IPS DF 6.9 (cell line): ENCODE measurements around the gene MGST3.
A peak's percentile ranks its signal among the peaks of the same experiment; 100 is the strongest.

Source experiments
- DNase-seq: peaks from one replicate; pipeline ENCODE4 v3.0.0-alpha.2; 2013; ENCODE audit warnings: low read depth, low spot score
- H3K27ac ChIP-seq: one replicate; pipeline ENCODE4 v1.5.1; 2013; ENCODE audit warnings: low read length, control low read depth
- H3K27me3 ChIP-seq: 2 replicates; pipeline ENCODE4 v1.6.1; 2013; ENCODE audit warnings: mild to moderate bottlenecking, low read length; ENCODE audit not compliant: control insufficient read depth, insufficient read depth
- H3K36me3 ChIP-seq: 2 replicates; pipeline ENCODE4 v1.6.1; 2013; ENCODE audit warnings: low read length; ENCODE audit not compliant: control insufficient read depth, insufficient read depth
- H3K4me1 ChIP-seq: 2 replicates; pipeline ENCODE4 v1.6.1; 2013; ENCODE audit warnings: low read length; ENCODE audit not compliant: control insufficient read depth, insufficient read depth
- H3K4me3 ChIP-seq: 2 replicates; pipeline ENCODE4 v1.5.1; 2013; ENCODE audit warnings: mild to moderate bottlenecking, low read length
- H3K9me3 ChIP-seq: 2 replicates; pipeline ENCODE4 v1.6.1; 2013; ENCODE audit warnings: low read length, inconsistent platforms; ENCODE audit not compliant: control insufficient read depth, insufficient read depth
- WGBS: extraction: QIAGEN DNeasy Blood & Tissue Kit; methylation state at CpG from one replicate; pipeline ENCODE4 v1.1.7; 2013; ENCODE audit warnings: mixed read lengths, missing lambda C conversion rate; ENCODE audit not compliant: insufficient read length, insufficient coverage; 5-methylcytosine and 5-hydroxymethylcytosine counted together

MGST3 gene

GRCh38 chr1:165628147-165628822 is 2.7 kb upstream of the MGST3 start:
- H3K36me3 ChIP-seq: no peaks in the 10 kb centered on the region
- DNase-seq: no peak
- WGBS: no CpG with 5 or more reads among the region's 6 CpGs
- H3K27me3 ChIP-seq: no peaks in the 10 kb centered on the region
- H3K4me1 ChIP-seq: no peaks in the 10 kb centered on the region
- H3K27ac ChIP-seq: no peak overlapping the region
- no peaks in the 10 kb centered on the region for H3K9me3 ChIP-seq
- no peak overlapping the region for H3K4me3 ChIP-seq

DNA sequence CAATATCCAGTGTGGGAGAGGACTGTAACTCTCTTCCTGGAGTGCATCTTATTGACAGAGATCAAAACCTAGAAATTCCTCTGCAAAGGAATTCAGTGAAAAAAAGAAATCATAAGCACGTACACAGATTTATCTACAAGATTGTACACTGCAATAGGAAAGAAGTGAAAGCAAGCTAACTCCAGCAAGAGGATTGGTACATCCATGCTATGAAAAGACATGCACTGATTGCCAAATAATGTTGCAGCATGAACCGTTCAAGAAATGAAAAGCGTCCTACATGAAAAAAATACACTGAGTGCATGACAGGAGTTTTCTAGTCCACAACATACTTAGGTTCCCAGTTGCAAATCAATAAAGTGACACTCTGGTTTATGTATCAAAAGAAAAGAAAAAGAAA is 1.9 kb upstream of the MGST3 start:
- H3K27ac ChIP-seq: no peak overlapping the region
- no peaks in the 10 kb centered on the region for H3K27me3 ChIP-seq
- no CpG with 5 or more reads among the region's 3 CpGs for WGBS
- no peaks in the 10 kb centered on the region for H3K36me3 ChIP-seq
- H3K9me3 ChIP-seq: no peaks in the 10 kb centered on the region
- H3K4me3 ChIP-seq: no peak overlapping the region
- no peaks in the 10 kb centered on the region for H3K4me1 ChIP-seq
- no peak for DNase-seq

DNA sequence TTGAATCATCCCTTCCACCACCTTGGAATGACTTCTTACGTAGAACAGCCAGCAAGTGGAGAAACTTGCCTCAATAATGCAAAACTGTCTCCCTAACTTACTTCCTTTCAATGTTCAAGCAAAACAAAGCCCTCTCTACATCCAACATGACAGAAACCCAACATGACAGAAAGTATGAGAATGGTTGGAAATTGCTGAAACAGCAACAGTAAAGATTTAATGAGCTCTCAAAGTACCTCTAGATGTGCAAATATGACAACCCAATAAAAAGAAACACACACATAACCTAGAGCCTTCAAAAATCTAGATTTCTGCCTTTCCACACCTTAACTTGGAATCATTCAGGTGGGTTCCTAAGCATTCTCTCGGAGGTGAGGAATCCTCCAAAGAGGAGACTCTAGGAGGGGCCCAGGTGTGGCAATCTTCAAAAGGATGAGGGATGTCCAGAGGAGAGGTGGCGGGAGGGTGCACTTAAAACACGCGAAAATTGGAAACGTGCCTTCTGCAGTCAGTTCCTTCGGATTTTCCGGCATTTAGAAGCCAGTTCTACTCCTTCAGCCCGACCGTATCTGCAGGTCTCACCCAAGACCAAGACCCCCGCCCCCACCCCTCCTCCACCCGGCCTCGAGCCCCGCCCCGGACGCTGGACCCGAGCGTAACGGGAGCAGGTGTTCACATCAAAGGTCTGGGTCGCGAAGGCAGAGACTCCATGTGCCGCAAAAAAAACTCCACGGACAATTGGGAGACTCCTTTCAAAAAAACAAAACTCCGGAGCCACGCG is 996 bp upstream of the MGST3 start:
- H3K36me3 ChIP-seq: no peaks in the 10 kb centered on the region
- no peaks in the 10 kb centered on the region; the same call in 1 of the 2 replicates for H3K4me1 ChIP-seq
- no peak overlapping the region for H3K27ac ChIP-seq
- no peaks in the 10 kb centered on the region for H3K27me3 ChIP-seq
- H3K4me3 ChIP-seq: peak overlapping the region; percentile 63
- H3K9me3 ChIP-seq: no peaks in the 10 kb centered on the region
- no CpG with 5 or more reads among the region's 26 CpGs for WGBS
- DNase-seq: no peak

DNA sequence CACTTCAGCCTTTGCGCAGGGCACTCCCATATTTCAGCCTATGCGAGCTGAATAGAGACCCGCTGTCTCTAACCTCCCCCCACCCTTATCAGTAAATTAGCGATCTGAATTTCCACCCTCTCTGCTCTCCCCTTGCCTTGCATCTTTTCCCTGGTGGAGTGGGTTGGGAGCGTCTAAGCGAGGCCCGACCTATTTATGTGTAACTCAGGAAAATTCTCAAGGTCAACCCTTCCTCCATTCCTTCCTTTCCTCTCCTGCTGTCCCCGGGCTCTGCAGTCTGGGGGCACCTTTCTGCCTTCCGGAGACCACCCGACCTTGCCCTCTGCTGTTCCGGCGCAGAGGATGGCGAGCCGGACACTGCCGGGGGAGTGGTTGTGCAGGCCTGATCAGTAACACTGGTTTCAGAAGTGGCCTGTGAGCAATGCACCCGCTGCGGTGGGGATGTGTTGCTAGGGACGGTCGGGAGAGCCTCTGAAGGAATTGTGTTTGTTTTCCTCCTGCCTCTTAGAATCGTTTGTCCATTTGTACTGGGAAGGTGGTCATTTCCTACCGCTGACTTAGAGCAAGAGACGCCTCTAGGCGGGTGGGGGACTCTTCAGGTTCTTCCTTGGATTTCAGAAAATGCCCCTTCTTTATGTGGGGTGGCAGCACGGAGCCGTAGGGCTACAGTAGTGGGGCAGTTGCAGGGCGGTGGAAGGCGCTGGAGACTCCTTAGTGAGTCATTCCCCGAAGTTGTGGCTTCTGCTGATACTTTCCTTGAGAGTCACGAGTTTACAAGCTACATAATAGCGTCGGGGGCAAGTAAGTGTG is 513 bp downstream of the MGST3 start:
- no peak for DNase-seq
- peak overlapping the region; percentile 63; the same call in 1 of the 2 replicates for H3K4me3 ChIP-seq
- WGBS: no CpG with 5 or more reads among the region's 31 CpGs
- no peak overlapping the region for H3K27ac ChIP-seq
- no peaks in the 10 kb centered on the region for H3K9me3 ChIP-seq
- no peaks in the 10 kb centered on the region; the same call in 1 of the 2 replicates for H3K4me1 ChIP-seq
- no peaks in the 10 kb centered on the region for H3K36me3 ChIP-seq
- no peaks in the 10 kb centered on the region for H3K27me3 ChIP-seq

GRCh38 chr1:165632152-165632469 is 1.1 kb downstream of the MGST3 start:
- no peaks in the 10 kb centered on the region for H3K9me3 ChIP-seq
- no peaks in the 10 kb centered on the region for H3K27me3 ChIP-seq
- H3K4me3 ChIP-seq: peak overlapping the region; percentile 63; the same call in 1 of the 2 replicates
- H3K27ac ChIP-seq: no peak overlapping the region
- H3K36me3 ChIP-seq: no peaks in the 10 kb centered on the region; the same call in 1 of the 2 replicates
- DNase-seq: no peak
- no peaks in the 10 kb centered on the region; the same call in 1 of the 2 replicates for H3K4me1 ChIP-seq
- WGBS: no CpG with 5 or more reads among the region's 5 CpGs

- H3K36me3 ChIP-seq: no peaks in the 10 kb centered on the region; the same call in 1 of the 2 replicates
- no CpG with 5 or more reads among the region's 7 CpGs for WGBS
- H3K9me3 ChIP-seq: no peaks in the 10 kb centered on the region
- H3K27me3 ChIP-seq: no peaks in the 10 kb centered on the region
- H3K4me1 ChIP-seq: no peaks in the 10 kb centered on the region; the same call in 1 of the 2 replicates
- no peak for DNase-seq
- H3K4me3 ChIP-seq: no peak overlapping the region; the same call in 1 of the 2 replicates
- H3K27ac ChIP-seq: no peak overlapping the region
Measured at GRCh38 chr1:165632491-165632890, 1.5 kb downstream of the MGST3 start.

- H3K27ac ChIP-seq: no peak overlapping the region
- no peak for DNase-seq
- H3K9me3 ChIP-seq: no peaks in the 10 kb centered on the region
- no peak overlapping the region for H3K4me3 ChIP-seq
- no CpG with 5 or more reads among the region's 3 CpGs for WGBS
- H3K4me1 ChIP-seq: no peaks in the 10 kb centered on the region; the same call in 1 of the 2 replicates
- H3K27me3 ChIP-seq: no peaks in the 10 kb centered on the region
- no peaks in the 10 kb centered on the region; the same call in 1 of the 2 replicates for H3K36me3 ChIP-seq
Measured at GRCh38 chr1:165633614-165634013, 2.6 kb downstream of the MGST3 start.

DNA sequence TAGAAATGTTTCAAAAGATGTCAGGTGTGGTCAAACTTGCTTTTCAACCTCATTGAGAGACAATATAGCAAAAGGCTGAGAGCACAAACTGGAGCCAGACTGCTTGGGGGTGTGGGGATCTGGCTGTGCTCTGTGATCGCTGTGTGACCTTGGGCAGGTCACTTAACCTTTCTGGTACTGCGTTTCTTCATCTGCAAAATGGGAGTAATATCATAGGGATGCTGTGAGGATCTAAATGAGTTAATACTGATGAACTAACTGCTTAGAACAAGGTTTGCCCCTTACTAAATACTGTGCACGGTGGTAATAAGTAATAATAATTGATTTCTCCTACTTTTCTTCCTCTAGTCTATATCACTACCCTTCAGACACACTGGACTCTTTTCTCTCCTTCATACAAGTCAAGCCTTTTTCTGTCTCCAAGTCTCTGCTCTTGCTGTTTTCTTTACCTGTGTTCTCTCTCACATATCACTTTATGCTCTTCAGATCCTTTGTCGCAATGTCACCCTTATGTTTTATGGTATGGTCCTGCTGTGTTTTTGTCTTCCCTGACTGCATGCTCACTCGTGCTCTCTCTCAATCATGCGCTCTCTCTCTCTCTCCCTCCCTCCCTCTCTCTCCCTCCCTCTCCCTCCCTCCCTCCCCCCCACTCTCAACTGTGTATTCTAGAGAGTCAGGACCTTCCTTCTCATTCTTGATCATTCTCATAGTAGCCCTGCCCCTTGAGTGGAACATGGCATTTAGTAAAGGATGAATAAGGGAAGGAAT is 3.3 kb downstream of the MGST3 start:
- no peaks in the 10 kb centered on the region for H3K9me3 ChIP-seq
- no peak overlapping the region for H3K4me3 ChIP-seq
- no peaks in the 10 kb centered on the region for H3K27me3 ChIP-seq
- no peaks in the 10 kb centered on the region; the same call in 1 of the 2 replicates for H3K4me1 ChIP-seq
- WGBS: no CpG with 5 or more reads among the region's 6 CpGs
- H3K36me3 ChIP-seq: no peaks in the 10 kb centered on the region; the same call in 1 of the 2 replicates
- H3K27ac ChIP-seq: no peak overlapping the region
- DNase-seq: no peak

DNA sequence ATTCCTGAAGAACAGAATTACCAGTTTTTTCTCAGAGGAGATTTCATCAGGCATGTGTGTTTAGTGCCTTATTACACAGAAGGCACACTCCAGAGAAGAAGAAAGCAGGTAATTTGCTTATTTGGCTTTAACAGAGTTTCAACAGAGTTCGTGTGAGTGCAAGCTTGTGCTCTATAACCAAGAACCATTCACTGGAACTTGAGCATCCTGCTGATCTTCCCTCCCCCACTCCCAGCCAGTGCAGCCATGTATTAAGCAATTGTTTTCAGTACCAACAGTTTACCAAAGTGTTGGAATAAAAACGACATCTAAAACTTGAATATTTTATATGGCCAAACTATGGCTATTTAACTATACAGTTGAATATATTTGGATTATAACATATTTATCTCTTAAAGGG is 4.3 kb downstream of the MGST3 start:
- no CpG with 5 or more reads among the region's 2 CpGs for whole genome bisulfite sequencing
- H3K9me3 ChIP-seq: no peaks in the 10 kb centered on the region
- H3K27ac ChIP-seq: no peak overlapping the region
- no peak for DNase-seq
- H3K36me3 ChIP-seq: no peaks in the 10 kb centered on the region; the same call in 1 of the 2 replicates
- H3K4me3 ChIP-seq: no peak overlapping the region
- H3K27me3 ChIP-seq: no peaks in the 10 kb centered on the region
- no peaks in the 10 kb centered on the region; the same call in 1 of the 2 replicates for H3K4me1 ChIP-seq
